22Rv1 (cell line): Measurements from ENCODE around the gene TGM4.

ENCODE experiments used
- H3K27ac ChIP-seq: fragments of 450-650 bp; 2 replicates; pipeline ENCODE4 v1.5.1; 2017
- CTCF ChIP-seq: fragments of 450-650 bp; IDR thresholded peaks from 2 replicates; pipeline ENCODE4 v1.5.1; 2017; ENCODE audit warnings: mild to moderate bottlenecking
- ZFX ChIP-seq: fragments of 450-650 bp; IDR thresholded peaks from 2 replicates; pipeline ENCODE4 v1.6.1; 2017; ENCODE audit warnings: antibody characterized with exemption, borderline replicate concordance

TGM4 gene

GRCh38 chr3:44874308-44874707 lies at the start of gene TGM4:
Gene TGM4 (plus strand): TSS chr3:44874608. CDS start chr3:44874679, 71 bp downstream.
- TF ChIP-seq ZFX (no peak), CTCF (no peak)
- H3K27ac ChIP-seq: no peak within 1 kb of the TSS

GRCh38 chr3:44825264-44825925 lies 49.0 kb upstream of the TGM4 start:
- TF ChIP-seq ZFX: no peak
- no peak for TF ChIP-seq CTCF
- no peak overlapping the region for H3K27ac ChIP-seq

GRCh38 chr3:44827196-44827595 lies 47.2 kb upstream of the TGM4 start:
- TF ChIP-seq CTCF (no peak), ZFX (no peak)
- H3K27ac ChIP-seq: no peak overlapping the region

- no peak overlapping the region for H3K27ac ChIP-seq
- no peak for TF ChIP-seq CTCF
These were observed 43.2 kb upstream of the TGM4 start for GRCh38 chr3:44831232-44831631.

GRCh38 chr3:44832032-44832431 lies 42.4 kb upstream of the TGM4 start:
- TF ChIP-seq CTCF (no peak), ZFX (no peak)
- H3K27ac ChIP-seq: no peak overlapping the region

GRCh38 chr3:44832965-44833364 lies 41.4 kb upstream of the TGM4 start:
- TF ChIP-seq CTCF: no peak
- TF ChIP-seq ZFX: no peak
- H3K27ac ChIP-seq: no peak overlapping the region

- no peak overlapping the region for H3K27ac ChIP-seq
- TF ChIP-seq CTCF: no peak
- TF ChIP-seq ZFX: no peak
These were observed 41.0 kb upstream of the TGM4 start for GRCh38 chr3:44833394-44833793.
